Activated CD4-positive, alpha-beta T cell treated with anti-CD3 and anti-CD28 coated beads for 4 hours (primary cell): ENCODE measurements around the gene EML5.
A peak's percentile ranks its signal among the peaks of the same experiment; 100 is the strongest.
"Not testable (repeated sequence)": the region's sequence is repeated elsewhere in the genome, so short reads cannot be mapped to it uniquely, and the experiment has no call there.

ENCODE experiments used
- DNase-seq, 2 donors: peaks; one replicate each; pipeline ENCODE4 v3.0.0-alpha.2; 2020

The EML5 gene

GRCh38 chr14:88799522-88799921 lies 6.8 kb upstream of the EML5 start:
- DNase-seq = no peak

DNA sequence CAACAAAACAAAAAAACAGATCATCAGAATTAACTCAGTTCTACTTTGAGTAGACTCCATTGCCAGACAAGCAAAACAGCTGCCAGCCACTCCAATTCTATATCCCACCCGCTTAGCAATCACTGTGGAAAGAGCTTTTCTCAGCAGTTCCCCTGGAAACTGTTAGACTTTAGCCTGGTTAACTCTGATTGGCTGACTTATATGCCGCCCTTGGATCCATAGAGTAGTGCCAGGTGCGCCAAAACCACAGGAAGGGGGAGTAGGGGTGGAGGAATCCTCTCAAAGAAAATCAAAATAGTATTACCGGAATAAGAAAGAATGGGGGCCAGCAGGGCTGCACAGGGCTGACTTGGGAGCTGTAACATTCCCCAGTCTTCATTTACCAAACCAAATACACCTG lies 5.4 kb upstream of the EML5 start:
- DNase-seq = no peak

GRCh38 chr14:88793259-88793625 lies 489 bp upstream of the EML5 start:
- DNase-seq = no peak

DNA sequence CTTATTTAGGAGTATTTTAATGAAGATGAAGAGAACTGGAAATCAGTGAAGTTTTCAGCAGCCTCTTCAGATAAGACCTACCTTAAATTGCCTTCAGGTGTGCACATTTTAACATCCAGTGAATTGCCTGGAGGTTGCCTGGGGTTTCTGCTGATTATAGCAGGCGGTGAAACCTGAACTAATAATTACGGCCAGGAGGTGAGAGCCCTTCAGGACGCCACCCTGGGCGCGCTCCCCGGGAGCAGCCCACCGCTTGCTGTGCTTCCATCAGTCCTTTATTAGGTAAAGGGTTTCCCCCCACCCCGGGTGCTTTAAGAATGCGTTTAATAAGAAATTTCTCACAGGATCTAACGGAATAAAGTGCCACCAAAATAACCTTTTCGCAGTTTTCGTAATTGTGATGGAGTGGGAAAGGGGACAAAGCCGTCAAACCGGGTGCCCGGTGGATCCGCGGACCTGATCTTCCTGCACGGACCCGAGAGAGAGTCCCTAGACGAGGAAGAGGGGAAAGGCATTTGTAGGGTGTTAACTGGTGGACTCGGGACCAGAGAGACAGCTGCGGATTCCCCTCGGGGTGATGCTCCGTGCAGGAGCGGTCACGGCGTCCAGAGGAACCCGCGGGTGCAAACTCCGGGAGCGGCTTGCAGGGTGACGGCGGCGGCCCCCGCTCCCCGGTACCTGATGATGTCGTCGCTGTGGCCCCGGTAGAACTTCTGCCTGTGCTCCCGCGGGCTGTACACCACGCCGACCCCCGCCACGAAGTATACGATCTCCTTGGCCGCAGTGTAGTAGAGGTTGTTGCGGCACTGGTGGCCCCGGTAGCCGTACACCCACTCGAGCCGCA lies 902 bp downstream of the EML5 start:
- DNase-seq = peak in 1 of 2 donors; percentile 2

GRCh38 chr14:88791252-88791621 lies 1.5 kb downstream of the EML5 start:
- DNase-seq = no peak

DNA sequence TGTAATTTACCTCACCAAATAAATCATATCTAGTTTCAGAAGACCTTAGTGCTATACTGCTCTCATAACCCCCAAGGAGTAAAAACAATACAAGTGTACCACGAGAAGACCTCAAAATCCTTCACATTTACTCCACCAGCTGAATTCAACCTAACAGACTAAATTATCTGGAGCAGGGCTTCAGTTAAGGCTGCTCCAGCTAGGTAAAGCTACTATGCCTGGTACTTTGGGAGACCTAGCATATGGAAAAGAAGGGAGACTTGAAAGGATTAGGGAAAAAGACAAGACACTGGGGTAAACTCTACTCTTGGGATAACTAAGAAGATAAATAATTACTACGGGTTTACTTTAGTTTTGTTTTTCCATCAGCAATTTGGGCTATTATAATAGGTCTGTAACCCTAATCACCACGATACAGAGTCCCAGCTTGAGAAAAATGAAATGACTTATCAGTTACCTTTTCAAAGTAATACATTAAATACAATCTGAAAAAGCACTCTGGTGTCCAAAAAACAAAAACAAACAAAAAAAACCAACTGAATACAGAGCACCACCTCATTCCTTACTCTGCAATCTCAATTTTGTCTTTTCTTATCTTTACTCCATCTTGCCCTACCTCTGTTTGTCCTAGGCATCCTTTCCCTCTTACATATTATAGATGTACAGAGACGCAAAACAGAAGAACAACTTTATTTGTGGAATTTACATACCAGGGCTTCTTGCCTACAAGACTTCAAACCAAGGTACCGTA lies 2.1 kb downstream of the EML5 start:
- DNase-seq = no peak

GRCh38 chr14:88789573-88789972 lies 3.2 kb downstream of the EML5 start:
- not testable (repeated sequence) for DNase-seq

DNA sequence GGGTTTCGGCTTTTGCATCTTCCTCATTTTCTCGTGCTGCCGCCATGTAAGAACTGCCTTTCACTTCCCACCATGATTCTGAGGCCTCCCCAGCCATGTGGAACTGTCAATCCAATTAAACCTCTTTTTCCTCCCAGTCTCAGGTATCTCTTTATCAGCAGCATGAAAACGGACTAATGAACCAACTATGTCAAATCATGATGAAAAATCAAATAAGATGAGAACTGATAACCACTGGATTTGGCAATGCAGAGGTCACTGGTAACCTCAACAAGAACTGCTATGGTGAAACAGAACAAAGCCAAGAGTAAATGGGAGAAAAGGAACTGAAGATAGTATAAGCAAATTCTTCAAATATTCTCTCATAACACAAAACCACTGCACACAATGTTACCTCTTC lies 6.0 kb downstream of the EML5 start:
- no peak for DNase-seq

GRCh38 chr14:88785911-88786310 lies 6.8 kb downstream of the EML5 start:
- DNase-seq = no peak

DNA sequence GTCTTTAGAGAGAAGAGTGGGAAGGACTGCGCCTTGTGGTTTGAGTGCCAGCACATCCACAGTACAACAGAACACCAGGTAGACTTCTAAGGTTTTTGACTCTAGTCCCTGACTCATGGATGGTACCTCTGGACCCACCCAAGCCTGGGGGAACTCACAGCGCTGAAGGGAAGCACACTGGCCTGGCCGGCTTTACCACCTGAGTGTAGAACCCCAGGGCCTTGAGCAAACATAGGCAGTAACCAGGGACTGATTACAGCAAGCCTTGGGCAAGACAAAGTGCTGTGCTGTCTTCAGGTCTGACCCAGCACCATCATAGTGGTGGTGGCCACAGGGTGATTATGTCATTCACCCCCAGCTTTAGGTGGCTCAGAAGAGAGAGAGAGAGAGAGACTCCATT lies 17.2 kb downstream of the EML5 start:
- no peak for DNase-seq

DNA sequence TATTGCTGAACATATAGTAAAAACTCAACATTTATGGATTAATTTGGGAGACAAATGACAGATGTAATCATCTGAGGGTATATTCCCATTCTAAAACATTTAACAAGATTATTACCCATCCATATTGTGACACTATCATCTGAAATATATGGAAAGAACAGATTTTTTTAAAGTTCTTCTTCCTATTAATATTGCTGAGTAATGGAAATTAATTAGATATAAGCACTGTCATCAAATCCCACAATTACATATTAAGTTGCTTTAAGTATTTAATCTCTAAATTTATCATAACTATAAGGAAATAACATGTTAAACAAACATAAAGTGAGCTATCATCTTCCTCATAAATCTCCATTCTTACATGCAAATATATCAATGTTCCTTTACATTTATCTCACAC lies 22.0 kb downstream of the EML5 start:
- DNase-seq = no peak

- DNase-seq = no peak
Measured at GRCh38 chr14:88765130-88765529, 27.6 kb downstream of the EML5 start.

DNA sequence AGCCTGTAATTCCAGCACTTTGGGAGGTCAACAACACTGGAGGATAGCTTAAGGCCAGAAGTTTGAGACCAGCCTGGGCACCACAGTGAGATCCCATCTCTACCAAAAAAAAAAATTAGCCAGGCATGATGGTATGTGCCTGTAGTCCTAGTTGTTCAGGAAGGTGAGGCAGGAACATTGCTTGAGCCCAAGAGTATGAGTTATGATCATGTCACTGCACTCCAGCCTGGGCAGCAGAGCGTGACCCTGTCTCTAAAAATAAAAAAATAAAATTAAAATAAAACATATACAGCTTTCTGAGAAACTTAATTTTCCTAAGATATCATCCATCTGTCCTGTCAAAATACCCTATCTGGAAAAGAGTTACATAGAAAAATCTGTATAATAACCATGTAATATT lies 38.9 kb downstream of the EML5 start:
- DNase-seq = no peak

DNA sequence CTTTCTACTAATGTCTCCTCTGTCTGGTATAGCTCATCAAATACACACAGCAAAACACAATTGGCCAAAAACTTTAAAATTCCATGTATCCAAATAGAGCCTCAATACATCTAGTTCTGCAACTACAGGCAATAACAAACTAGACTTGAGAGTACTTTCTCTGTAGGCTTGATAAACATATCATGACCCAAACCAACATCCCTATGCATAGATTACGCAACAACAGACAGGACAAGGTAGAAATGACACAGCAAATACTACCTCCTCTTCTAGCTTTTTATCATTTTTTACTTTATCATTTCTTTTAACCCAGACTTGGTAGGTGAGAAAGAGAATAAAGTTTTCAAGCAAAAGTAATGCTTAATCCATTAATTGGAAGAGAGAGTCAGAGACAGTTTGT lies 41.8 kb downstream of the EML5 start:
- DNase-seq = no peak

GRCh38 chr14:88750413-88750812 lies 42.3 kb downstream of the EML5 start:
- DNase-seq = no peak

DNA sequence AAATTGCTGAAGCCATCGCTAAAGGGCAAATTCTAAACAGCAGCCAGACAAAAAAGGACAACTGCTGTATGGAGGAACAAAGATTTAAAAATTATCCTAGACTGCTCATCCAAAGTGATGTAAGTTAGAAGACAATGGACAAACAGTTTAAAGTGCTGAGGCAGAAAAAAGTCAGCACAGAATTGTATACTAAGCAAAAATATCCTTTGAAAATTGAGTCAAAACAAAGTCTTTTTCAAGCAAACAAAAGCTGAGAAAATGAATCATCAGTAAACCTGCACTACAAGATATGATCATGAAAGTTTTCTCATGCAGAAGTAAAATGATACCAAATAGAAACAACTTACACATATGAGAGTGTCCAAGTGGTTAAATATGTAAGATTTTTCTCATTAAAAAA lies 43.6 kb downstream of the EML5 start:
- no peak for DNase-seq

- DNase-seq = no peak
Measured at GRCh38 chr14:88748288-88748687, 44.5 kb downstream of the EML5 start.

DNA sequence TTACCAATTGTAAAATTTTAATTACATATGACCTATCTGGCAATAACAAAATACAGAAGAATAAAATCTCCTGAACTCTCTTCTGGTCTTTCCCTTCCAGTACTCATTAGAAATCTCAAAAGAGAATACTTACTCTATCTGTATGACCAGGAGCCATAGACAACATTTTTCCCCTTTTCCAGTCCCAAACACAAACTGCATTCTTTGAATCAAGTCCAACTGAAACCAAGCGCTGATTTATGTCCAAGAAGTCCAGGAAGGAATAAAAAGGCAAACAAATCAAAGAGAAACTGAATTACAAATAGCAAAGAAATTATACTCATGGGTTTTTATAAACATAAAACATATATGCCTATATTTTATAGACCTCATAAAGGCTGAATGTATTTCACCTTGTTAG lies 46.7 kb downstream of the EML5 start:
- DNase-seq = no peak

- DNase-seq = no peak
Measured at GRCh38 chr14:88737245-88737644, 55.5 kb downstream of the EML5 start.

DNA sequence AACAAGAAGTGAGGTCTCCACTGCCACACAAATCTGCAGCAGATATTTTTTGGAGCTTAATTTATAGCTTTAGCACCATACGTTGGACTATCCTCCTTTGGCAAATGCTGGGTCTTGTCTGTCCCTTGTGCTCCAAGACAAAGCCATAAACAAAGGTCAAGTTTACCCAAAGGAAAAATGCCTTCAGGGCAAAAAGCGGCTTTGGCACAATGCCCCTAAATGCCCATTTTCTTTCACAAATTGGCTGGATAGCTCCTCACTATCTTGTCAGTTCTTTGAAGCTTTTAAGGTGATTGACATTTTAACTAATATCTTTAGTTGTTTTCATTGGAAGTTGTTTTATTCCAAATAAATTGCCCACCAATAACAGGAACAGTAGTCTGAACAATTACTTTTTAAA lies 59.6 kb downstream of the EML5 start:
- DNase-seq = no peak

DNA sequence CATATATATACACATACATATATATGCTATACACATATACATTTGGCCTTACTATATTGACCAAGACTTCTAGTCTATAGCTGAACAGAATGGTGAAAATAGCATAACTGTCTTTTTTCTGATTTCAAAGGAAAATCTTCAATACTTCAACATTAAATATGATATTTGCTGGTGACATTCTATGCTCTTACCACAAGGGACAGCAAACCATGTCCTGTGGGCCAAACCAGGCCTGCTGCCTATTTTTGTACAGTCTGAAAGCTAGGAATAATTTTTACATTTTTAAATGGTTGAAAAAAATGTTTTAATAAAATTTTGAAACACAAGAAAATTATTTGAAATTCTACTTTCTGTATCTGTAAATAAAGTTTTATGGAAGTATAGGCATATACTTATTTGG lies 63.6 kb downstream of the EML5 start:
- no peak for DNase-seq

GRCh38 chr14:88727057-88727456 lies 65.7 kb downstream of the EML5 start:
- DNase-seq = no peak

DNA sequence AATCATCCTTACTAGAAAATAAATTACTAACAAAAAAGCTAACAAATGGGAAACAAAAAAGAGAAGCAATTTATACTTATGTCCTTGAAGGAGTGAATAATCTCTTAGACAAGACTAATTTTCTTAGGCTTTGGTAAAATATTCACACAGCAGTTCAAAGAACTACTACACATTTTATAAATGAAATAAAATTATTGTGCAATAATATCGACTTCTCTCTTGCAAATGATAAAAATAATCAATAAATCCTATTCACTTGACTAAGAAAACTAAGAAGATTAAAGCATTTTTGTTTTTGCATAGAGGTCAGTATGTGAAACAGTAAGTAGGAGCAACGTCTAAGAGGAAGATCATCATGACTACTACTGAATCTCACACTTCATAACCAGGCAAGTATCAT lies 82.0 kb downstream of the EML5 start:
- DNase-seq = no peak

- DNase-seq = no peak
Measured at GRCh38 chr14:88707088-88707487, 85.7 kb downstream of the EML5 start.

GRCh38 chr14:88706425-88706824 lies 86.3 kb downstream of the EML5 start:
- DNase-seq = no peak
